ENCODE results near the gene LSS.

- no peak for TF ChIP-seq POLR2AphosphoS5 (IDR thresholded peaks at IDR 0.05; ENCODE audit: insufficient read depth, low read depth, low read length)
- TF ChIP-seq CTCF (IDR thresholded peaks at IDR 0.05; ENCODE audit: extremely low read depth in 1 of 2, insufficient read depth in 1 of 2, low read depth in 1 of 2, low read length in 2 of 2) = no peak
- TF ChIP-seq POLR2A (IDR thresholded peaks at IDR 0.05; ENCODE audit: low read depth, low read length) = no peak
- no peak for TF ChIP-seq FOS (IDR thresholded peaks at IDR 0.05; ENCODE audit: borderline replicate concordance, insufficient read depth, low read length)
- no peak for TF ChIP-seq MYC (IDR thresholded peaks at IDR 0.05; ENCODE audit: low read depth, low read length)
- TF ChIP-seq MAX (IDR thresholded peaks at IDR 0.05; ENCODE audit: insufficient read depth, insufficient read length) = no peak
Measured at GRCh38 chr21:46220275-46220810, 8.2 kb downstream of the LSS start.

Data from endothelial cell of umbilical vein (primary cell).